HG02852 (cell line): ENCODE results near the gene ZSCAN10.

Experiments used
- ATAC-seq: cut with Tn5 transposase; IDR thresholded peaks from one replicate; pipeline ENCODE4 v1.9.1; 2021; ENCODE audit warnings: mild to moderate bottlenecking, moderate library complexity; ENCODE audit not compliant: unreplicated experiment

Gene ZSCAN10

DNA sequence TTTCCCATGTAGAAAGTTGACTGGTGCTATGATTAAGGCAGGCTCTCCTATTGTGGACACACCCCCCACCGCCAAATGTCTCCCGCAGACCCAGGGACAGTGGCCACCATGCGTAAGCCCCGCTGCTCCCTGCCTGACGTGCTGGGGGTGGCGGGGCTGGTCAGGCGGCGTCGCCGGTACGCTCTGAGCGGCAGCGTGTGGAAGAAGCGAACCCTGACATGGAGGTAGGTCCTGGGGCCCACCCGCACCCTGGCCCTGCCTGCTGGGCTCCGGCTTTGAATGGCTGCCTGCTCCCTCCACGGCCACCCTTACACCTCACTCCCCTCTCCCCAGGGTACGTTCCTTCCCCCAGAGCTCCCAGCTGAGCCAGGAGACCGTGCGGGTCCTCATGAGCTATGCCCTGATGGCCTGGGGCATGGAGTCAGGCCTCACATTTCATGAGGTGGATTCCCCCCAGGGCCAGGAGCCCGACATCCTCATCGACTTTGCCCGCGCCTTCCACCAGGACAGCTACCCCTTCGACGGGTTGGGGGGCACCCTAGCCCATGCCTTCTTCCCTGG is 49.1 kb downstream of the ZSCAN10 start:
- no peak for ATAC-seq

- ATAC-seq, result no peak
Observed at GRCh38 chr16:3047387-3047720, 51.7 kb downstream of the ZSCAN10 start.

DNA sequence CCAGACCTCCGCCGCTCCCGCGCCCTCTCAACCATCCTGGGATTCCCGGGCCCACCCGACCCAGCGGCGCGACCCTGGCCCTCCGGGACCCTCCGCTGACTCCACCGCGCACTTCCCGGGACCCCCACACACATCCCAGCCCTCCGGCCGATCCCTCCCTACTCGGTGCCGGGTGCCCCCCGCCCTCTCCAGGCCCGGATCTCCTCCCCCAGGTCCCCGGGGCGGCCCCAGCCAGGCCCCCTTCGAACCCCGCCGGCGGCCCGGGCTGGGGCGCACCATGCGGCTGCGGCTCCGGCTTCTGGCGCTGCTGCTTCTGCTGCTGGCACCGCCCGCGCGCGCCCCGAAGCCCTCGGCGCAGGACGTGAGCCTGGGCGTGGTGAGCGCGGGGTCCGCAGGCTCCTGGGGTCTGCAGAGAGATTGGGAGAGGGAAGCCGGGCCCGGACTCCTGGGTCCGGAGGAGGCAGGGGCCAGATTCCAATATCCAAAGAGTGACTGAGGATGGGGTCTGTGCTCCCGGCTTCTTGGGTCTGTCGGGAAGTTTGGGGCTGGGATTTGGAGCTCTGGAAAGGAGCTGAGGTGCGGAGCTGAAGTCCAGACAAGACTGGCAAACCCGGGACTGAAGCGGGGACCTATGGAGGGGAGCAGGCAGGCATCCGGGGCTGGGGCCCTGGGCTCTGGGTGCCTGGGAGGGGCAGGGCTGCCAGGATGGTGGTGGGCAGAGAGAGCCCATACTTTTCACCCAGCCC is 52.3 kb downstream of the ZSCAN10 start:
- ATAC-seq, result no peak

- no peak for ATAC-seq
Observed at GRCh38 chr16:3045758-3046640, 53.1 kb downstream of the ZSCAN10 start, which contains the start of gene MMP25. TSS of gene MMP25 (plus strand) at chr16:3046561. CDS start at chr16:3046918, 357 bp downstream.

DNA sequence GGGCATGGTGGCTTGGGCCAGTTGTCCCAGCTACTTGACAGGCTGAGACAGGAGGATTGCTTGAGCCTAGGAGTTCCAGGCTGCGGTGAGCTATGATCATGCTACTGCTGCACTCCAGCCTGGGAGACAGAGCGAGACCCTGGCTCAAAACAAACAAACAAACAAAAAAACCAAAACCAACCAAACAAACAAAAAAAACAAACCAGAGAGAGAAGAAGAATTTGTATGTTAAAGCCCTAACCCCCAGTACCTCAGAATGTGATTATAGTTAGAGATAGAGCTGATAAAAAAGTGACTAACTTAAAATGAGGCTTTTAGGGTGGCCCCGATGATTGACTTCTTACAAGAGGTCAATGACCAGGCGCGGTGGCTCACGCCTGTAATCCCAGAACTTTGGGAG is 54.4 kb downstream of the ZSCAN10 start:
- no peak for ATAC-seq

DNA sequence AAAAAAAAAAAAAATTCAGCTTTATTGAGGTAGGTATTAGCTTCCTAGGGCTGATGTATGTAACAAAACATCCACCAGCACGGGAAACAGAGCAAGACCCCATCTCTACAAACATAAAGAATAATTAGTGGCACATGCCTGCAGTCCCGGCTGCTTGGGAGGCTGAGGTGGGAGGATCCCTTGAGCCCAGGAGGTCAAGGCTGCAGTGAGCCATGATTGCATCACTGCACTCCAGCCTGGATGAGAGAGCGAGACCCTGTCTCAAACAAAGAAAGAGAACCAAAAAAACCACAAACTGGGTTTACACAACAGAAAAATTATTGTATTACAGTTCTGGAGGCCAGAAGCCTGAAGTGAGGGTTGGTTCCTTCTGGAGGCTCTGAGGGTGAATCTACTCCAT is 56.7 kb downstream of the ZSCAN10 start:
- ATAC-seq, result no peak

- ATAC-seq, result no peak
Observed at GRCh38 chr16:3038896-3039295, 60.2 kb downstream of the ZSCAN10 start.
